ENCODE data around the gene NHLRC1.

The NHLRC1 gene

GRCh38 chr6:18107061-18107460 is 15.4 kb downstream of the NHLRC1 start:
- Histone ChIP-seq H2BK5ac (ENCODE audit: low read length) (no peak overlapping the region), H3K4me2 (ENCODE audit: insufficient read depth, low read length, poor library complexity, severe bottlenecking) (no peak overlapping the region), H3K27ac (replicated peaks; ENCODE audit: low read length) (no peak overlapping the region), H3K27me3 (ENCODE audit: control insufficient read depth in 3 of 3, insufficient read depth in 3 of 3, low read depth in 1 of 3, low read length in 3 of 3) (no peaks in the 10 kb centered on the region), H2BK12ac (ENCODE audit: low read length) (no peak overlapping the region), H4K91ac (ENCODE audit: low read depth, low read length, poor library complexity) (no peak overlapping the region), H2AK5ac (ENCODE audit: low read depth, low read length) (no peak overlapping the region), H2AFZ (ENCODE audit: low read length) (no peak overlapping the region), H3K14ac (ENCODE audit: low read length) (no peak overlapping the region), H3K9me3 (replicated peaks in 1 of 2; ENCODE audit: control insufficient read depth in 2 of 2, insufficient read depth in 1 of 2, low read depth in 1 of 2, low read length in 2 of 2) (no peaks in the 10 kb centered on the region), H3K79me1 (ENCODE audit: low read depth, low read length) (no peaks in the 10 kb centered on the region), H3K4me3 (ENCODE audit: low read length in 2 of 2) (no peak overlapping the region), H3K9ac (ENCODE audit: low read depth, low read length, poor library complexity) (no peak overlapping the region), H3K23ac (ENCODE audit: low read depth, low read length, poor library complexity) (no peak overlapping the region), H3K4me1 (ENCODE audit: control insufficient read depth in 2 of 2, insufficient read depth in 1 of 2, low read depth in 1 of 2, low read length in 2 of 2) (no peaks in the 10 kb centered on the region), H2BK120ac (ENCODE audit: low read depth, low read length) (no peak overlapping the region), H4K8ac (ENCODE audit: low read depth, low read length) (no peak overlapping the region), H2BK15ac (ENCODE audit: low read length) (no peak overlapping the region), H3K36me3 (replicated peaks in 1 of 2; ENCODE audit: control insufficient read depth in 2 of 2, insufficient read depth in 2 of 2, low read length in 2 of 2) (no peaks in the 10 kb centered on the region), H3K4ac (ENCODE audit: low read length) (no peak overlapping the region), H3K18ac (ENCODE audit: low read length) (no peak overlapping the region)
- DNase-seq (ENCODE audit: low spot score): no peak
- WGBS, 2 donors (ENCODE audit: extremely low coverage in 2 of 2, insufficient read length in 2 of 2, insufficient replicate concordance in 1 of 2): no CpG with 5 or more reads among the region's 1 CpG

GRCh38 chr6:18102783-18103509 is 19.5 kb downstream of the NHLRC1 start:
- H3K79me1 ChIP-seq (ENCODE audit: low read depth, low read length): no peaks in the 10 kb centered on the region
- H3K27ac ChIP-seq (replicated peaks; ENCODE audit: low read length): no peak overlapping the region
- H3K4ac ChIP-seq (ENCODE audit: low read length): no peak overlapping the region
- no peaks in the 10 kb centered on the region for H3K27me3 ChIP-seq (ENCODE audit: control insufficient read depth in 3 of 3, insufficient read depth in 3 of 3, low read depth in 1 of 3, low read length in 3 of 3)
- H2BK12ac ChIP-seq (ENCODE audit: low read length): no peak overlapping the region
- H2BK5ac ChIP-seq (ENCODE audit: low read length): no peak overlapping the region
- H2BK120ac ChIP-seq (ENCODE audit: low read depth, low read length): no peak overlapping the region
- no peaks in the 10 kb centered on the region for H3K9me3 ChIP-seq (replicated peaks in 1 of 2; ENCODE audit: control insufficient read depth in 2 of 2, insufficient read depth in 1 of 2, low read depth in 1 of 2, low read length in 2 of 2)
- H4K8ac ChIP-seq (ENCODE audit: low read depth, low read length): no peak overlapping the region
- no peaks in the 10 kb centered on the region for H3K36me3 ChIP-seq (replicated peaks in 1 of 2; ENCODE audit: control insufficient read depth in 2 of 2, insufficient read depth in 2 of 2, low read length in 2 of 2)
- DNase-seq (ENCODE audit: low spot score): no peak
- no peak overlapping the region for H3K18ac ChIP-seq (ENCODE audit: low read length)
- no peak overlapping the region for H4K91ac ChIP-seq (ENCODE audit: low read depth, low read length, poor library complexity)
- no peak overlapping the region for H3K14ac ChIP-seq (ENCODE audit: low read length)
- H3K4me3 ChIP-seq (ENCODE audit: low read length in 2 of 2): no peak overlapping the region
- H3K9ac ChIP-seq (ENCODE audit: low read depth, low read length, poor library complexity): no peak overlapping the region
- H3K23ac ChIP-seq (ENCODE audit: low read depth, low read length, poor library complexity): no peak overlapping the region
- H3K4me1 ChIP-seq (ENCODE audit: control insufficient read depth in 2 of 2, insufficient read depth in 1 of 2, low read depth in 1 of 2, low read length in 2 of 2): peaks cover 0 to 5% of the 10 kb centered on the region in 2 donors
- WGBS, 2 donors (ENCODE audit: extremely low coverage in 2 of 2, insufficient read length in 2 of 2, insufficient replicate concordance in 1 of 2): no CpG with 5 or more reads among the region's 6 CpGs
- H2AK5ac ChIP-seq (ENCODE audit: low read depth, low read length): no peak overlapping the region
- H3K4me2 ChIP-seq (ENCODE audit: insufficient read depth, low read length, poor library complexity, severe bottlenecking): no peak overlapping the region
- H2AFZ ChIP-seq (ENCODE audit: low read length): no peak overlapping the region
- H2BK15ac ChIP-seq (ENCODE audit: low read length): no peak overlapping the region

- no peak overlapping the region for H3K18ac ChIP-seq (ENCODE audit: low read length)
- H3K23ac ChIP-seq (ENCODE audit: low read depth, low read length, poor library complexity): no peak overlapping the region
- H2BK15ac ChIP-seq (ENCODE audit: low read length): no peak overlapping the region
- WGBS, 2 donors (ENCODE audit: extremely low coverage in 2 of 2, insufficient read length in 2 of 2, insufficient replicate concordance in 1 of 2): no CpG with 5 or more reads among the region's 2 CpGs
- H3K14ac ChIP-seq (ENCODE audit: low read length): no peak overlapping the region
- no peak overlapping the region for H3K4me2 ChIP-seq (ENCODE audit: insufficient read depth, low read length, poor library complexity, severe bottlenecking)
- H3K36me3 ChIP-seq (replicated peaks in 1 of 2; ENCODE audit: control insufficient read depth in 2 of 2, insufficient read depth in 2 of 2, low read length in 2 of 2): no peaks in the 10 kb centered on the region
- no peak overlapping the region for H3K4ac ChIP-seq (ENCODE audit: low read length)
- H3K9me3 ChIP-seq (replicated peaks in 1 of 2; ENCODE audit: control insufficient read depth in 2 of 2, insufficient read depth in 1 of 2, low read depth in 1 of 2, low read length in 2 of 2): no peaks in the 10 kb centered on the region
- no peak overlapping the region for H2BK5ac ChIP-seq (ENCODE audit: low read length)
- H3K4me3 ChIP-seq (ENCODE audit: low read length in 2 of 2): no peak overlapping the region
- H2AFZ ChIP-seq (ENCODE audit: low read length): no peak overlapping the region
- no peaks in the 10 kb centered on the region for H3K79me1 ChIP-seq (ENCODE audit: low read depth, low read length)
- H3K4me1 ChIP-seq (ENCODE audit: control insufficient read depth in 2 of 2, insufficient read depth in 1 of 2, low read depth in 1 of 2, low read length in 2 of 2): peaks cover 0 to 5% of the 10 kb centered on the region in 2 donors
- H4K91ac ChIP-seq (ENCODE audit: low read depth, low read length, poor library complexity): no peak overlapping the region
- no peak overlapping the region for H3K9ac ChIP-seq (ENCODE audit: low read depth, low read length, poor library complexity)
- DNase-seq (ENCODE audit: low spot score): no peak
- H3K27me3 ChIP-seq (ENCODE audit: control insufficient read depth in 3 of 3, insufficient read depth in 3 of 3, low read depth in 1 of 3, low read length in 3 of 3): no peaks in the 10 kb centered on the region
- no peak overlapping the region for H2AK5ac ChIP-seq (ENCODE audit: low read depth, low read length)
- H4K8ac ChIP-seq (ENCODE audit: low read depth, low read length): no peak overlapping the region
- no peak overlapping the region for H3K27ac ChIP-seq (replicated peaks; ENCODE audit: low read length)
- H2BK120ac ChIP-seq (ENCODE audit: low read depth, low read length): no peak overlapping the region
- no peak overlapping the region for H2BK12ac ChIP-seq (ENCODE audit: low read length)
Observed at GRCh38 chr6:18101873-18102272, 20.6 kb downstream of the NHLRC1 start.

- H2AFZ ChIP-seq (ENCODE audit: low read length): no peak overlapping the region
- H3K4me1 ChIP-seq (ENCODE audit: control insufficient read depth in 2 of 2, insufficient read depth in 1 of 2, low read depth in 1 of 2, low read length in 2 of 2): peaks cover 0 to 5% of the 10 kb centered on the region in 2 donors
- no peak overlapping the region for H3K14ac ChIP-seq (ENCODE audit: low read length)
- no peaks in the 10 kb centered on the region for H3K79me1 ChIP-seq (ENCODE audit: low read depth, low read length)
- no peak overlapping the region for H3K27ac ChIP-seq (replicated peaks; ENCODE audit: low read length)
- no CpG with 5 or more reads among the region's 1 CpG for WGBS, 2 donors (ENCODE audit: extremely low coverage in 2 of 2, insufficient read length in 2 of 2, insufficient replicate concordance in 1 of 2)
- H2BK120ac ChIP-seq (ENCODE audit: low read depth, low read length): no peak overlapping the region
- no peak overlapping the region for H2AK5ac ChIP-seq (ENCODE audit: low read depth, low read length)
- H2BK15ac ChIP-seq (ENCODE audit: low read length): no peak overlapping the region
- H3K4ac ChIP-seq (ENCODE audit: low read length): no peak overlapping the region
- no peaks in the 10 kb centered on the region for H3K9me3 ChIP-seq (replicated peaks in 1 of 2; ENCODE audit: control insufficient read depth in 2 of 2, insufficient read depth in 1 of 2, low read depth in 1 of 2, low read length in 2 of 2)
- H3K23ac ChIP-seq (ENCODE audit: low read depth, low read length, poor library complexity): no peak overlapping the region
- H3K27me3 ChIP-seq (ENCODE audit: control insufficient read depth in 3 of 3, insufficient read depth in 3 of 3, low read depth in 1 of 3, low read length in 3 of 3): no peaks in the 10 kb centered on the region
- no peak overlapping the region for H3K4me3 ChIP-seq (ENCODE audit: low read length in 2 of 2)
- no peak overlapping the region for H4K8ac ChIP-seq (ENCODE audit: low read depth, low read length)
- H2BK12ac ChIP-seq (ENCODE audit: low read length): no peak overlapping the region
- no peak overlapping the region for H2BK5ac ChIP-seq (ENCODE audit: low read length)
- H3K9ac ChIP-seq (ENCODE audit: low read depth, low read length, poor library complexity): no peak overlapping the region
- H3K4me2 ChIP-seq (ENCODE audit: insufficient read depth, low read length, poor library complexity, severe bottlenecking): no peak overlapping the region
- H3K18ac ChIP-seq (ENCODE audit: low read length): no peak overlapping the region
- DNase-seq (ENCODE audit: low spot score): no peak
- H3K36me3 ChIP-seq (replicated peaks in 1 of 2; ENCODE audit: control insufficient read depth in 2 of 2, insufficient read depth in 2 of 2, low read length in 2 of 2): no peaks in the 10 kb centered on the region
- H4K91ac ChIP-seq (ENCODE audit: low read depth, low read length, poor library complexity): no peak overlapping the region
Observed at GRCh38 chr6:18101271-18101670, 21.2 kb downstream of the NHLRC1 start.

Measured in neuronal stem cell (in vitro differentiated cells).